ENCODE results near the gene PPM1H. TPM values are rescaled to one million over a fixed set of nuclear protein-coding genes. Genes with fewer than 3 reads are reported as not detected.

Gene PPM1H
- total RNA-seq, 2 donors from 2014 or later, result 46.4 to 74.4 TPM

GRCh38 chr12:62925680-62926079 is 9.3 kb downstream of the PPM1H start:
- no peak overlapping the region for H3K4me3 Mint-ChIP-seq
- Histone ChIP-seq H3K9ac (ENCODE audit: extremely low read depth, low read length, poor library complexity, severe bottlenecking) (no peak overlapping the region), H3K36me3 (ENCODE audit: control insufficient read depth, insufficient read depth, low read length) (no peaks in the 10 kb centered on the region), H3K9me3 (ENCODE audit: control insufficient read depth, low read length) (no peaks in the 10 kb centered on the region), H3K27me3 (ENCODE audit: control insufficient read depth, insufficient read depth, low read length, poor library complexity, severe bottlenecking) (no peaks in the 10 kb centered on the region), H3K4me1 (ENCODE audit: control insufficient read depth, insufficient read depth, low read length) (peaks cover 8% of the 10 kb centered on the region), H3K27ac (ENCODE audit: low read depth, low read length) (no peak overlapping the region), H3K4me3 (ENCODE audit: low read length) (no peak overlapping the region)
- DNase-seq, result no peak
- no peaks in the 10 kb centered on the region for H3K9me3 Mint-ChIP-seq
- H3K36me3 Mint-ChIP-seq (ENCODE audit: low read depth), result peaks cover 10% of the 10 kb centered on the region
- TF ChIP-seq CTCF (conservative IDR thresholded peaks at IDR 0.05), result no peak
- no peak overlapping the region for H3K27ac Mint-ChIP-seq
- WGBS, 2 experiments (ENCODE audit: insufficient coverage in 1 of 2, insufficient read length in 1 of 2), result no CpG with 5 or more reads among the region's 1 CpG
- H3K27me3 Mint-ChIP-seq (ENCODE audit: insufficient read depth), result no peaks in the 10 kb centered on the region
- peaks cover 27% of the 10 kb centered on the region for H3K4me1 Mint-ChIP-seq

GRCh38 chr12:62924084-62924483 is 10.9 kb downstream of the PPM1H start:
- H3K4me1 ChIP-seq (ENCODE audit: control insufficient read depth, insufficient read depth, low read length), result peaks cover 2% of the 10 kb centered on the region
- H3K4me3 ChIP-seq (ENCODE audit: low read length), result no peak overlapping the region
- H3K9me3 ChIP-seq (ENCODE audit: control insufficient read depth, low read length), result no peaks in the 10 kb centered on the region
- H3K27me3 ChIP-seq (ENCODE audit: control insufficient read depth, insufficient read depth, low read length, poor library complexity, severe bottlenecking), result no peaks in the 10 kb centered on the region
- no peaks in the 10 kb centered on the region for H3K9me3 Mint-ChIP-seq
- 85 to 100% methylated on average over 2 of the region's 2 CpGs for WGBS, 2 experiments (ENCODE audit: insufficient coverage in 1 of 2, insufficient read length in 1 of 2)
- H3K9ac ChIP-seq (ENCODE audit: extremely low read depth, low read length, poor library complexity, severe bottlenecking), result no peak overlapping the region
- no peak overlapping the region for H3K27ac ChIP-seq (ENCODE audit: low read depth, low read length)
- no peak for DNase-seq
- H3K27me3 Mint-ChIP-seq (ENCODE audit: insufficient read depth), result no peaks in the 10 kb centered on the region
- peaks cover 20% of the 10 kb centered on the region for H3K4me1 Mint-ChIP-seq
- no peaks in the 10 kb centered on the region for H3K36me3 ChIP-seq (ENCODE audit: control insufficient read depth, insufficient read depth, low read length)
- H3K27ac Mint-ChIP-seq, result no peak overlapping the region
- TF ChIP-seq CTCF (conservative IDR thresholded peaks at IDR 0.05), result no peak
- no peak overlapping the region for H3K4me3 Mint-ChIP-seq
- H3K36me3 Mint-ChIP-seq (ENCODE audit: low read depth), result peaks cover 10% of the 10 kb centered on the region

- Histone ChIP-seq H3K27me3 (ENCODE audit: control insufficient read depth, insufficient read depth, low read length, poor library complexity, severe bottlenecking) (no peaks in the 10 kb centered on the region), H3K9me3 (ENCODE audit: control insufficient read depth, low read length) (no peaks in the 10 kb centered on the region), H3K27ac (ENCODE audit: low read depth, low read length) (no peak overlapping the region), H3K9ac (ENCODE audit: extremely low read depth, low read length, poor library complexity, severe bottlenecking) (no peak overlapping the region), H3K36me3 (ENCODE audit: control insufficient read depth, insufficient read depth, low read length) (no peaks in the 10 kb centered on the region), H3K4me1 (ENCODE audit: control insufficient read depth, insufficient read depth, low read length) (peaks cover 2% of the 10 kb centered on the region), H3K4me3 (ENCODE audit: low read length) (no peak overlapping the region)
- WGBS, 2 experiments (ENCODE audit: insufficient coverage in 1 of 2, insufficient read length in 1 of 2), result 73 to 81% methylated on average over 2 of the region's 2 CpGs
- Mint-ChIP-seq H3K9me3 (no peaks in the 10 kb centered on the region), H3K27me3 (ENCODE audit: insufficient read depth) (no peaks in the 10 kb centered on the region), H3K4me1 (peaks cover 13% of the 10 kb centered on the region), H3K36me3 (ENCODE audit: low read depth) (peaks cover 10% of the 10 kb centered on the region), H3K4me3 (no peak overlapping the region), H3K27ac (no peak overlapping the region)
- no peak for TF ChIP-seq CTCF (conservative IDR thresholded peaks at IDR 0.05)
- DNase-seq, result no peak
These were observed 12.4 kb downstream of the PPM1H start for GRCh38 chr12:62922539-62922938.

Data from endodermal cell (in vitro differentiated cells).